IMR-90 (cell line): ENCODE measurements around the gene MERTK. TPM values are rescaled to one million over a fixed set of nuclear protein-coding genes. Genes with fewer than 3 reads are reported as not detected.

Source experiments
- ATAC-seq: fragments of 200-7000 bp; cut with Tn5 transposase; 2 replicates; pipeline ENCODE4 v1.9.1; 2020; ENCODE audit warnings: low read depth, mild to moderate bottlenecking, moderate library complexity
- BruUV-seq: library from RNA; stranded (reverse); fragments of 400-500 nt; replicated peaks from 2 replicates; lab custom pipeline; 2021; lab: Mats Ljungman, UMichigan
- CTCF ChIA-PET: fragments of 300-600 bp; formaldehyde crosslinking; extraction: SDS; loops from one replicate; lab custom pipeline; 2021; ENCODE audit warnings: antibody characterized with exemption; lab: Yijun Ruan, JAX
- POLR2A ChIA-PET: fragments of 300-600 bp; sonication (Branson Sonifier 250); formaldehyde crosslinking; loops from one replicate; lab custom pipeline; 2022; ENCODE audit warnings: antibody characterized with exemption; ENCODE audit not compliant: unreplicated experiment; lab: Charles Lee
- DNase-seq: peaks from one replicate; pipeline ENCODE4 v3.0.0; 2013
- H2AFZ ChIP-seq: replicated peaks from 2 replicates; pipeline ENCODE3; 2013; ENCODE audit warnings: low read length, mild to moderate bottlenecking; ENCODE audit not compliant: poor library complexity
- H2AK5ac ChIP-seq: 2 replicates; pipeline ENCODE4 v1.6.1; 2013; ENCODE audit warnings: low read depth, low read length, inconsistent platforms
- H2AK9ac ChIP-seq: replicated peaks from 2 replicates; pipeline ENCODE3; 2013; ENCODE audit warnings: mild to moderate bottlenecking, low read depth, low read length, moderate library complexity; ENCODE audit not compliant: poor library complexity
- H2BK120ac ChIP-seq: 2 replicates; pipeline ENCODE4 v1.6.1; 2013; ENCODE audit warnings: low read depth, low read length, inconsistent platforms
- H2BK15ac ChIP-seq: 3 replicates; pipeline ENCODE4 v1.6.1; 2013; ENCODE audit warnings: low read depth, low read length, inconsistent platforms
- H2BK20ac ChIP-seq: 2 replicates; pipeline ENCODE4 v1.6.1; 2013; ENCODE audit warnings: low read depth, mild to moderate bottlenecking, inconsistent platforms, low read length, moderate library complexity
- H2BK5ac ChIP-seq: 2 replicates; pipeline ENCODE4 v1.6.1; 2013; ENCODE audit warnings: mild to moderate bottlenecking, low read depth, low read length, inconsistent platforms; ENCODE audit not compliant: poor library complexity, severe bottlenecking
- H3K14ac ChIP-seq: replicated peaks from 2 replicates; pipeline ENCODE4 v1.6.1; 2013; ENCODE audit warnings: low read depth, low read length, inconsistent platforms
- H3K18ac ChIP-seq: 2 replicates; pipeline ENCODE4 v1.6.1; 2013; ENCODE audit warnings: low read depth, low read length, control low read depth
- H3K23ac ChIP-seq: 2 replicates; pipeline ENCODE4 v1.6.1; 2013; ENCODE audit warnings: low read depth, low read length, inconsistent platforms
- H3K27ac ChIP-seq: 2 replicates; pipeline ENCODE4 v1.5.1; 2013; ENCODE audit warnings: mild to moderate bottlenecking, control low read depth, low read length; ENCODE audit not compliant: insufficient read depth
- H3K27me3 ChIP-seq: 2 replicates; pipeline ENCODE4 v1.6.1; 2013; ENCODE audit warnings: low read length; ENCODE audit not compliant: control insufficient read depth, insufficient read depth
- H3K36me3 ChIP-seq: 2 replicates; pipeline ENCODE4 v1.6.1; 2013; ENCODE audit warnings: low read length, mixed read lengths; ENCODE audit not compliant: control insufficient read depth, insufficient read depth
- H3K4ac ChIP-seq: 2 replicates; pipeline ENCODE4 v1.6.1; 2013; ENCODE audit warnings: low read depth, low read length, inconsistent platforms
- H3K4me1 ChIP-seq: 2 replicates; pipeline ENCODE4 v1.6.1; 2013; ENCODE audit warnings: low read length, mixed read lengths; ENCODE audit not compliant: control insufficient read depth, insufficient read depth
- H3K4me2 ChIP-seq: 2 replicates; pipeline ENCODE4 v1.6.1; 2013; ENCODE audit warnings: low read depth, mild to moderate bottlenecking, control low read depth, low read length, moderate library complexity
- H3K4me3 ChIP-seq: 2 replicates; pipeline ENCODE4 v1.5.1; 2013; ENCODE audit warnings: low read depth, mild to moderate bottlenecking, control low read depth, low read length, moderate library complexity; ENCODE audit not compliant: insufficient read depth
- H3K56ac ChIP-seq: 2 replicates; pipeline ENCODE4 v1.6.1; 2013; ENCODE audit warnings: low read length, inconsistent platforms; ENCODE audit not compliant: insufficient read depth; ENCODE audit errors: extremely low read depth
- H3K79me1 ChIP-seq, 2 experiments: 2 replicates each; pipeline ENCODE4 v1.6.1; 2013; ENCODE audit warnings: low read length in 2 of 2, inconsistent platforms in 1 of 2, low read depth in 1 of 2
- H3K9ac ChIP-seq: 2 replicates; pipeline ENCODE4 v1.6.1; 2013; ENCODE audit warnings: low read depth, low read length, control low read depth
- H3K9me1 ChIP-seq: 2 replicates; pipeline ENCODE4 v1.6.1; 2013; ENCODE audit warnings: low read length, inconsistent platforms; ENCODE audit not compliant: insufficient read depth
- H3K9me3 ChIP-seq: 2 replicates; pipeline ENCODE4 v1.6.1; 2013; ENCODE audit warnings: low read length; ENCODE audit not compliant: control insufficient read depth, insufficient read depth
- H4K20me1 ChIP-seq: 2 replicates; pipeline ENCODE4 v1.6.1; 2013; ENCODE audit warnings: low read length, inconsistent platforms; ENCODE audit not compliant: insufficient read depth
- H4K5ac ChIP-seq: 2 replicates; pipeline ENCODE4 v1.6.1; 2013; ENCODE audit warnings: mild to moderate bottlenecking, low read depth, low read length, control low read depth
- H4K8ac ChIP-seq, 2 experiments: 2 replicates each; pipeline ENCODE4 v1.6.1; 2013; ENCODE audit warnings: low read depth in 2 of 2, low read length in 2 of 2, control low read depth in 1 of 2, inconsistent platforms in 1 of 2
- H4K91ac ChIP-seq: 2 replicates; pipeline ENCODE4 v1.6.1; 2013; ENCODE audit warnings: low read depth, low read length, inconsistent platforms; ENCODE audit not compliant: insufficient read depth
- BHLHE40 ChIP-seq: fragments of 150-350 bp; IDR thresholded peaks from 2 replicates; pipeline ENCODE4 v1.6.1; 2016; ENCODE audit warnings: mild to moderate bottlenecking, low read depth, low read length
- CEBPB ChIP-seq: IDR thresholded peaks from 2 replicates; pipeline ENCODE4 v1.6.1; 2012; ENCODE audit warnings: low read depth, low read length, improper control_type of control experiment
- CHD1 ChIP-seq: IDR thresholded peaks from 2 replicates; pipeline ENCODE4 v1.6.1; 2012; ENCODE audit warnings: low read depth, low read length, improper control_type of control experiment
- CTCF ChIP-seq: conservative IDR thresholded peaks from 2 replicates; pipeline ENCODE4 v1.5.1; 2012; ENCODE audit warnings: mild to moderate bottlenecking, low read depth, low read length, improper control_type of control experiment
- ELK1 ChIP-seq: fragments of 150-350 bp; IDR thresholded peaks from 2 replicates; pipeline ENCODE4 v1.6.1; 2016; ENCODE audit warnings: low read depth, mild to moderate bottlenecking, low read length, moderate library complexity, borderline replicate concordance
- FOS ChIP-seq: fragments of 150-350 bp; IDR thresholded peaks from 2 replicates; pipeline ENCODE4 v1.6.1; 2016; ENCODE audit warnings: low read depth, low read length
- MAZ ChIP-seq: IDR thresholded peaks from 2 replicates; pipeline ENCODE4 v1.6.1; 2012; ENCODE audit warnings: low read depth, mild to moderate bottlenecking, low read length, improper control_type of control experiment, moderate library complexity, borderline replicate concordance
- MXI1 ChIP-seq: IDR thresholded peaks from 2 replicates; pipeline ENCODE4 v1.6.1; 2012; ENCODE audit warnings: low read depth, mild to moderate bottlenecking, low read length, moderate library complexity, borderline replicate concordance
- NFE2L2 ChIP-seq: fragments of 150-350 bp; IDR thresholded peaks from 2 replicates; pipeline ENCODE4 v1.6.1; 2016; ENCODE audit warnings: low read depth, mild to moderate bottlenecking, low read length
- POLR2A ChIP-seq: IDR thresholded peaks from 2 replicates; pipeline ENCODE4 v1.6.1; 2012; ENCODE audit warnings: mild to moderate bottlenecking, low read depth, low read length
- RAD21 ChIP-seq: IDR thresholded peaks from 2 replicates; pipeline ENCODE4 v1.6.1; 2012; ENCODE audit warnings: low read length, improper control_type of control experiment
- RCOR1 ChIP-seq: IDR thresholded peaks from 2 replicates; pipeline ENCODE4 v1.6.1; 2012; ENCODE audit warnings: mild to moderate bottlenecking, low read length, improper control_type of control experiment; ENCODE audit not compliant: insufficient replicate concordance
- RFX5 ChIP-seq: IDR thresholded peaks from 2 replicates; pipeline ENCODE4 v1.8.0; 2012; ENCODE audit warnings: low read depth, mild to moderate bottlenecking, low read length, moderate library complexity
- SMC3 ChIP-seq: fragments of 150-350 bp; IDR thresholded peaks from 2 replicates; pipeline ENCODE4 v1.6.1; 2016; ENCODE audit warnings: low read depth, mild to moderate bottlenecking, antibody characterized with exemption, low read length, moderate library complexity
- WGBS, 2 experiments: methylation state at CpG; one replicate each; pipeline versions ENCODE4 v1.1.5 to v1.1.7; 2013; ENCODE audit warnings: missing lambda C conversion rate in 2 of 2; ENCODE audit not compliant: insufficient read length in 1 of 2; ENCODE audit errors: extremely low coverage in 2 of 2; 5-methylcytosine and 5-hydroxymethylcytosine counted together
- dilution Hi-C: fragments of 300-500 bp; cut with HindIII; formaldehyde crosslinking; loops from one replicate; pipeline ENCODE4 v1.14.3; 2018; ENCODE audit warnings: low sequenced_read_pairs; ENCODE audit not compliant: unreplicated experiment
- in situ Hi-C: fragments of 300-500 bp; cut with MboI; formaldehyde crosslinking; loops from 3 replicates; pipeline ENCODE4 v1.14.3; 2019; ENCODE audit warnings: low sequenced_read_pairs, inconsistent platforms, mixed read lengths
- intact Hi-C: fragments of 100-400 bp; cut with micrococcal nuclease; formaldehyde crosslinking; loops from 2 replicates; pipeline ENCODE4 v1.10.0; 2022
- polyA plus RNA-seq, 3 experiments: library from polyadenylated mRNA; depleted of rRNA; stranded (reverse); fragments of >200 nt; gene quantifications; 2 replicates each; pipeline ENCODE4 v1.2.3, GENCODE V29; 2012; ENCODE audit warnings: low replicate concordance in 1 of 3
- total RNA-seq: library from RNA; depleted of rRNA; stranded (reverse); fragments of >200 nt; gene quantifications from 2 replicates; pipeline ENCODE4 v1.2.3, GENCODE V29; 2012

MERTK gene
- total and polyA plus RNA-seq, 2 of the 4 experiments (the other 2 are of a cell fraction) = 0.36 to 0.62 TPM

GRCh38 chr2:111990375-111990774, 92.0 kb downstream of the MERTK start:
- no CpG with 5 or more reads among the region's 3 CpGs for WGBS, 2 experiments
- no peak overlapping the region for H3K56ac ChIP-seq
- H4K5ac ChIP-seq = no peak overlapping the region
- H2AK5ac ChIP-seq = no peak overlapping the region
- no peak overlapping the region for H3K4ac ChIP-seq
- H2BK20ac ChIP-seq = no peak overlapping the region
- H3K9me3 ChIP-seq = no peaks in the 10 kb centered on the region
- no peak overlapping the region for H3K4me3 ChIP-seq
- no peaks in the 10 kb centered on the region for H3K36me3 ChIP-seq
- no peak overlapping the region for H3K9ac ChIP-seq
- in situ Hi-C loops (no loop called here), intact Hi-C loops (no loop called here), dilution Hi-C loops (no loop called here)
- no peak overlapping the region for H3K27ac ChIP-seq
- H2AK9ac ChIP-seq = no peak overlapping the region
- ChIA-PET CTCF (no interaction called here), POLR2A (no interaction called here)
- H2BK15ac ChIP-seq = no peak overlapping the region
- no peak overlapping the region for H2AFZ ChIP-seq
- H3K79me1 ChIP-seq = no peaks in the 10 kb centered on the region
- H3K9me1 ChIP-seq = no peaks in the 10 kb centered on the region
- DNase-seq = no peak
- no peaks in the 10 kb centered on the region for H4K20me1 ChIP-seq
- H4K91ac ChIP-seq = no peak overlapping the region
- H4K8ac ChIP-seq = no peak overlapping the region
- no peak for ATAC-seq
- H2BK5ac ChIP-seq = no peak overlapping the region
- H3K23ac ChIP-seq = no peak overlapping the region
- no peaks in the 10 kb centered on the region for H3K4me1 ChIP-seq
- no TSS peak for BruUV-seq
- peaks cover 10% of the 10 kb centered on the region for H3K27me3 ChIP-seq
- H2BK120ac ChIP-seq = no peak overlapping the region
- no peak overlapping the region for H3K18ac ChIP-seq
- no peak overlapping the region for H3K4me2 ChIP-seq
- TF ChIP-seq RFX5 (no peak), RCOR1 (no peak), NFE2L2 (no peak), MXI1 (no peak), CTCF (no peak), POLR2A (no peak), CEBPB (no peak), BHLHE40 (no peak), ELK1 (no peak), RAD21 (no peak), CHD1 (no peak), MAZ (no peak), FOS (no peak), SMC3 (no peak)
- no peak overlapping the region for H3K14ac ChIP-seq
